K562 (cell line): ENCODE results near the gene DGCR2.

Experiments
- CTCF ChIP-seq, 3 experiments: IDR thresholded peaks in 2 of 3; conservative IDR thresholded peaks in 1 of 3; 2 replicates each; pipeline ENCODE4 v1.5.1; 2011 to 2012; ENCODE audit warnings: low read length in 3 of 3, mild to moderate bottlenecking in 3 of 3, control low read depth in 2 of 3, improper control_type of control experiment in 1 of 3, inconsistent platforms in 1 of 3, low read depth in 1 of 3, mixed read lengths in 1 of 3, moderate library complexity in 1 of 3; ENCODE audit not compliant: insufficient read depth in 2 of 3
- ETV1 ChIP-seq: fragments of 450-650 bp; conservative IDR thresholded peaks from 2 replicates; pipeline ENCODE4 v1.6.1; 2016; ENCODE audit warnings: missing genetic modification characterization, control low read depth, low read depth, missing compliant biosample characterization
- NFXL1 ChIP-seq: fragments of 450-650 bp; formaldehyde crosslinking; IDR thresholded peaks from 2 replicates; pipeline ENCODE4 v1.4.0; 2021; ENCODE audit warnings: mild to moderate bottlenecking
- NR3C1 ChIP-seq: sonication (generic); formaldehyde crosslinking; IDR thresholded peaks from 2 replicates; pipeline ENCODE4 v1.8.1; 2022; ENCODE audit warnings: missing genetic modification reagents
- SP1 ChIP-seq: sonication (generic); formaldehyde crosslinking; IDR thresholded peaks from 2 replicates; pipeline ENCODE4 v1.8.1; 2022; ENCODE audit warnings: mild to moderate bottlenecking, missing genetic modification reagents
- TRIM28 ChIP-seq: fragments of 450-650 bp; IDR thresholded peaks from 2 replicates; pipeline ENCODE4 v1.6.1; 2017
- ZKSCAN1 ChIP-seq: fragments of 150-350 bp; IDR thresholded peaks from 2 replicates; pipeline ENCODE4 v1.6.1; 2016; ENCODE audit warnings: low read depth, low read length
- ZNF23 ChIP-seq: fragments of 250-450 bp; sonication (Bioruptor Pico); IDR thresholded peaks from 2 replicates; pipeline ENCODE4 v1.4.0; 2020; ENCODE audit warnings: mild to moderate bottlenecking

DNA sequence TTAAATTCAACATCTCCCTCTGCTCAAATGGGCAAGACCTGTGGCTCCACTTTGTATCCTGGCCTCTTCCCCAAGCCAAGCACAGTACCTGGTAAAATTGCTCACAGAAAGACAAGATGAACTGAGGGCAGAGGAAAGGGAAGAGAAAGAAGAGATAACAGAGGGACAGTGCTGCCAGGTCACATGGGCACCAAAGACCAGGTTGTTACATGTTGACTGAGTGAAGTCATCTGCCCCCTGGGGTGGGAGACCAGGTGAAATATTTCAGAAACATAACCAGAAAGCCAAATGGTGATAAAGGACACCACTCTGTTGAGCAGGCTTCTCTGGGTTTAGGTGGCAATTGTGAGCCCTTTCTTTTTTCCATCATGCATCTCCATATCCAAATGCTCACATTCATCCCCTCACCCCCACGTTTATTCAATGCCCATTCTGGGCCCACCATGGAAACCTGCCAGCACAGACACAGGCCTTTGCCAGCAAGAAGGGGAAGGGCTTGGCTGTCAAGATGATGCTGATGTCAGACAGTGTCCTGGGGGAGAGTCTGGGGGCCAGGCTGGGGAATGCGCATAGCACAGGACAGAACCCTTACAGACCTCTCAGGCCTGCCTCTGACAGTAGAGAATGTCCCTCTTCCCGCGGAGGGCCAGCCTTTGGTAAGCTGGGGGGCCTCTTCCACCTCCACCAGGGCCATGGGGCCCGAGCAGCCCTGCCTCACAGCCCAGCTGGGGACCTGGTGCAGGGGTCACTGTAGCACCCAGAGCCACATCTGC is 51.6 kb downstream of the DGCR2 start:
- TF ChIP-seq CTCF (IDR thresholded peaks at IDR 0.05 in 2 of 3, conservative IDR thresholded peaks at IDR 0.05 in 1 of 3; ENCODE audit: insufficient read depth in 2 of 3, low read depth in 1 of 3, low read length in 3 of 3): no peak
- no peak for TF ChIP-seq ZKSCAN1
- no peak for TF ChIP-seq TRIM28
- no peak for TF ChIP-seq NFXL1 (CRISPR knock-in tag)
- no peak for TF ChIP-seq ZNF23 (CRISPR knock-in tag)
- no peak for TF ChIP-seq NR3C1 (CRISPR knock-in tag)
- TF ChIP-seq ETV1 (tag): no peak
- TF ChIP-seq SP1 (CRISPR knock-in tag): no peak
